HEK293 (cell line): ENCODE measurements around the gene RNF187.

Experiments used
- GFI1B ChIP-seq: fragments of 450-650 bp; formaldehyde crosslinking; IDR thresholded peaks from 2 replicates; pipeline ENCODE4 v1.5.1; 2016; ENCODE audit warnings: missing biosample characterization, missing genetic modification characterization
- KLF10 ChIP-seq: fragments of 450-650 bp; IDR thresholded peaks from 2 replicates; pipeline ENCODE4 v1.5.1; 2018; ENCODE audit warnings: missing biosample characterization, mild to moderate bottlenecking, missing genetic modification characterization
- MZF1 ChIP-seq: fragments of 450-650 bp; formaldehyde crosslinking; IDR thresholded peaks from 2 replicates; pipeline ENCODE4 v1.5.1; 2017; ENCODE audit warnings: missing biosample characterization, missing genetic modification characterization, borderline replicate concordance
- RBAK ChIP-seq: fragments of 450-650 bp; formaldehyde crosslinking; IDR thresholded peaks from 2 replicates; pipeline ENCODE4 v1.5.1; 2016; ENCODE audit warnings: missing biosample characterization, missing genetic modification characterization
- TRIM28 ChIP-seq: IDR thresholded peaks from 2 replicates; pipeline ENCODE4 v1.6.1; 2011; ENCODE audit warnings: low read length, control low read depth, borderline replicate concordance
- YY1 ChIP-seq: fragments of 450-650 bp; formaldehyde crosslinking; IDR thresholded peaks from 2 replicates; pipeline ENCODE4 v1.5.1; 2018; ENCODE audit warnings: missing biosample characterization, missing genetic modification characterization
- ZNF140 ChIP-seq: fragments of 450-650 bp; formaldehyde crosslinking; IDR thresholded peaks from 2 replicates; pipeline ENCODE4 v1.5.1; 2016; ENCODE audit warnings: missing biosample characterization, missing genetic modification characterization
- ZNF157 ChIP-seq: fragments of 450-650 bp; formaldehyde crosslinking; IDR thresholded peaks from 2 replicates; pipeline ENCODE4 v1.5.1; 2016; ENCODE audit warnings: missing biosample characterization, missing genetic modification characterization
- ZNF169 ChIP-seq: fragments of 450-650 bp; formaldehyde crosslinking; IDR thresholded peaks from 2 replicates; pipeline ENCODE4 v1.5.1; 2016; ENCODE audit warnings: missing biosample characterization, missing genetic modification characterization
- ZNF2 ChIP-seq: fragments of 450-650 bp; formaldehyde crosslinking; IDR thresholded peaks from 2 replicates; pipeline ENCODE4 v1.5.1; 2016; ENCODE audit warnings: missing biosample characterization, missing genetic modification characterization
- ZNF221 ChIP-seq: fragments of 450-650 bp; formaldehyde crosslinking; IDR thresholded peaks from 2 replicates; pipeline ENCODE4 v1.5.1; 2017; ENCODE audit warnings: missing biosample characterization, missing genetic modification characterization, borderline replicate concordance
- ZNF266 ChIP-seq: fragments of 450-650 bp; formaldehyde crosslinking; IDR thresholded peaks from 2 replicates; pipeline ENCODE4 v1.5.1; 2016; ENCODE audit warnings: missing biosample characterization, missing genetic modification characterization, low read depth
- ZNF354C ChIP-seq: fragments of 450-650 bp; formaldehyde crosslinking; IDR thresholded peaks from 2 replicates; pipeline ENCODE4 v1.5.1; 2016; ENCODE audit warnings: missing biosample characterization, missing genetic modification characterization, low read depth, borderline replicate concordance
- ZNF548 ChIP-seq: fragments of 450-650 bp; formaldehyde crosslinking; IDR thresholded peaks from 2 replicates; pipeline ENCODE4 v1.5.1; 2016; ENCODE audit warnings: missing biosample characterization, missing genetic modification characterization
- ZNF549 ChIP-seq: fragments of 450-650 bp; IDR thresholded peaks from 2 replicates; pipeline ENCODE4 v1.5.1; 2018; ENCODE audit warnings: missing biosample characterization, missing genetic modification characterization, mild to moderate bottlenecking, inconsistent platforms, moderate library complexity
- ZNF596 ChIP-seq: fragments of 450-650 bp; IDR thresholded peaks from 2 replicates; pipeline ENCODE4 v1.5.0; 2018; ENCODE audit warnings: missing biosample characterization, mild to moderate bottlenecking, missing genetic modification characterization, moderate library complexity
- ZNF626 ChIP-seq: fragments of 450-650 bp; sonication (Bioruptor Pico); formaldehyde crosslinking; IDR thresholded peaks from 2 replicates; pipeline ENCODE4 v1.5.1; 2018; ENCODE audit warnings: missing biosample characterization, missing genetic modification characterization, inconsistent platforms
- ZNF629 ChIP-seq: fragments of 450-650 bp; formaldehyde crosslinking; IDR thresholded peaks from 2 replicates; pipeline ENCODE4 v1.5.1; 2017; ENCODE audit warnings: missing biosample characterization, missing genetic modification characterization
- ZNF776 ChIP-seq: fragments of 450-650 bp; formaldehyde crosslinking; IDR thresholded peaks from 2 replicates; pipeline ENCODE4 v1.5.0; 2017; ENCODE audit warnings: missing biosample characterization, missing genetic modification characterization, borderline replicate concordance
- ZSCAN16 ChIP-seq: fragments of 450-650 bp; formaldehyde crosslinking; IDR thresholded peaks from 2 replicates; pipeline ENCODE4 v1.5.1; 2016; ENCODE audit warnings: missing biosample characterization, missing genetic modification characterization
- TF ChIP-seq, protein P1 (sequence below): fragments of 450-650 bp; formaldehyde crosslinking; IDR thresholded peaks from 2 replicates; pipeline ENCODE4 v1.5.1; 2016; ENCODE audit warnings: missing biosample characterization, missing genetic modification characterization
- TF ChIP-seq, protein P2 (sequence below): IDR thresholded peaks from 2 replicates; pipeline ENCODE4 v1.6.1; 2011; ENCODE audit warnings: mild to moderate bottlenecking, low read depth, low read length, borderline replicate concordance
- TF ChIP-seq, protein P3 (sequence below): sonication (generic); formaldehyde crosslinking; IDR thresholded peaks from 2 replicates; pipeline ENCODE4 v1.8.1; 2022; ENCODE audit warnings: mild to moderate bottlenecking, moderate library complexity, missing genetic modification reagents
- TF ChIP-seq, protein P4 (sequence below): fragments of 450-650 bp; formaldehyde crosslinking; IDR thresholded peaks from 2 replicates; pipeline ENCODE4 v1.5.1; 2016; ENCODE audit warnings: missing biosample characterization, missing genetic modification characterization
- TF ChIP-seq, protein P5 (sequence below): fragments of 450-650 bp; formaldehyde crosslinking; IDR thresholded peaks from 2 replicates; pipeline ENCODE4; 2016; ENCODE audit warnings: missing biosample characterization, missing genetic modification characterization
- TF ChIP-seq, protein P6 (sequence below): fragments of 450-650 bp; formaldehyde crosslinking; IDR thresholded peaks from 2 replicates; pipeline ENCODE4 v1.5.1; 2016; ENCODE audit warnings: missing biosample characterization, missing genetic modification characterization
- TF ChIP-seq, protein P7 (sequence below): fragments of 450-650 bp; formaldehyde crosslinking; IDR thresholded peaks from 2 replicates; pipeline ENCODE4 v1.5.1; 2016; ENCODE audit warnings: missing biosample characterization, missing genetic modification characterization

Gene RNF187

DNA sequence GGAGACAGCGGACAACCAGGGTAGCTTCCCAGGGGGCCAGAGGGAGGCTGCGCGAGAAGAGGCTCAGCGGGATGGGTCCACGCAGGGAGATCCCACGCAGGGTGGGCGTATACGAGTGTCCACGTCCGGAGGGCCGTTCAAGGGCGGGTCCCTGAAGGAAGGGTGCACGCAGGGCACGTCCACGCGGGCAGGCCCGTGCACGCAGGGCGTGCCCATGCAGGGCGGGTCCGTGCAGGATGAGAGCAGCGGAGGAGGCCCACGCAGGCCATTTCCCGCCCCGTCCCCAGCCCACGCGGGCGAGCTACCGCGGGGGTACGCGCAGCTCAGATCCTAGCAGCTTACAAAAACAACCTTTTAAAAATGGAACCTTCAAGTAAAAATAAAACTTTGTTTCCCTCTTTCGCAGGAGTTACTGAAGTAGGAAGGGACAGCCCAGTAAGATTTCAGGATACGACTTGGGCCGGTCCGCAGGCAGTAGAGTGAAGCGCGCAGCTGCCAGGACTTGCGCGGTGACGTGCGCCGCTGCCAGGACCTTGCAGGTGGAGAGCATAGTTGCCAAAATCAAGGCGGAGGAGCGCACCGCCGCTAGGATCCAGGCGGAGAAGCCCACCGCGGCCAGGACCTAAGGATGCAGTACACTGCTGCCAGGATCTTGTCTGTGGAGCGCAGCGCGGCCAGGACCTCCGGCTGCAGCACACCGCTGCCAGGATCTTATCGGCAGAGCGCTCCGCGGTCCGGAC, 416 bp upstream of the RNF187 start (continued):
- TF ChIP-seq, protein P1, sequence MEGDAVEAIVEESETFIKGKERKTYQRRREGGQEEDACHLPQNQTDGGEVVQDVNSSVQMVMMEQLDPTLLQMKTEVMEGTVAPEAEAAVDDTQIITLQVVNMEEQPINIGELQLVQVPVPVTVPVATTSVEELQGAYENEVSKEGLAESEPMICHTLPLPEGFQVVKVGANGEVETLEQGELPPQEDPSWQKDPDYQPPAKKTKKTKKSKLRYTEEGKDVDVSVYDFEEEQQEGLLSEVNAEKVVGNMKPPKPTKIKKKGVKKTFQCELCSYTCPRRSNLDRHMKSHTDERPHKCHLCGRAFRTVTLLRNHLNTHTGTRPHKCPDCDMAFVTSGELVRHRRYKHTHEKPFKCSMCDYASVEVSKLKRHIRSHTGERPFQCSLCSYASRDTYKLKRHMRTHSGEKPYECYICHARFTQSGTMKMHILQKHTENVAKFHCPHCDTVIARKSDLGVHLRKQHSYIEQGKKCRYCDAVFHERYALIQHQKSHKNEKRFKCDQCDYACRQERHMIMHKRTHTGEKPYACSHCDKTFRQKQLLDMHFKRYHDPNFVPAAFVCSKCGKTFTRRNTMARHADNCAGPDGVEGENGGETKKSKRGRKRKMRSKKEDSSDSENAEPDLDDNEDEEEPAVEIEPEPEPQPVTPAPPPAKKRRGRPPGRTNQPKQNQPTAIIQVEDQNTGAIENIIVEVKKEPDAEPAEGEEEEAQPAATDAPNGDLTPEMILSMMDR (tag by site-specific recombination), result peak; percentile 46
- TF ChIP-seq MZF1 (tag by site-specific recombination) (0 out of 2 replicates have a peak, but pooled peaks have one; percentile 43), ZNF596 (tag by site-specific recombination) (peak; percentile 53), ZNF140 (tag by site-specific recombination) (no peak), ZNF549 (no peak), ZNF2 (tag by site-specific recombination) (peak; percentile 99), ZNF266 (no peak), TRIM28 (peak; percentile 97; the same call in 1 of the 2 replicates), ZNF776 (tag by site-specific recombination) (no peak), ZNF169 (tag by site-specific recombination) (no peak), ZNF157 (tag by site-specific recombination) (no peak; the same call in 1 of the 2 replicates), YY1 (peak; percentile 8), ZNF354C (tag by site-specific recombination) (no peak), GFI1B (tag by site-specific recombination) (no peak; the same call in 1 of the 2 replicates), ZNF629 (tag by site-specific recombination) (peak; percentile 91), ZNF548 (tag by site-specific recombination) (peak; percentile 9; the same call in 1 of the 2 replicates), ZSCAN16 (tag by site-specific recombination) (peak; percentile 39; the same call in 1 of the 2 replicates), ZNF626 (tag by site-specific recombination) (no peak; the same call in 1 of the 2 replicates), KLF10 (tag by site-specific recombination) (peak; percentile 64), RBAK (peak; percentile 24; the same call in 1 of the 2 replicates), ZNF221 (tag by site-specific recombination) (0 out of 2 replicates have a peak, but pooled peaks have one; percentile 17)
- TF ChIP-seq, protein P2, sequence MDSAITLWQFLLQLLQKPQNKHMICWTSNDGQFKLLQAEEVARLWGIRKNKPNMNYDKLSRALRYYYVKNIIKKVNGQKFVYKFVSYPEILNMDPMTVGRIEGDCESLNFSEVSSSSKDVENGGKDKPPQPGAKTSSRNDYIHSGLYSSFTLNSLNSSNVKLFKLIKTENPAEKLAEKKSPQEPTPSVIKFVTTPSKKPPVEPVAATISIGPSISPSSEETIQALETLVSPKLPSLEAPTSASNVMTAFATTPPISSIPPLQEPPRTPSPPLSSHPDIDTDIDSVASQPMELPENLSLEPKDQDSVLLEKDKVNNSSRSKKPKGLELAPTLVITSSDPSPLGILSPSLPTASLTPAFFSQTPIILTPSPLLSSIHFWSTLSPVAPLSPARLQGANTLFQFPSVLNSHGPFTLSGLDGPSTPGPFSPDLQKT, result no peak
- TF ChIP-seq, protein P3, sequence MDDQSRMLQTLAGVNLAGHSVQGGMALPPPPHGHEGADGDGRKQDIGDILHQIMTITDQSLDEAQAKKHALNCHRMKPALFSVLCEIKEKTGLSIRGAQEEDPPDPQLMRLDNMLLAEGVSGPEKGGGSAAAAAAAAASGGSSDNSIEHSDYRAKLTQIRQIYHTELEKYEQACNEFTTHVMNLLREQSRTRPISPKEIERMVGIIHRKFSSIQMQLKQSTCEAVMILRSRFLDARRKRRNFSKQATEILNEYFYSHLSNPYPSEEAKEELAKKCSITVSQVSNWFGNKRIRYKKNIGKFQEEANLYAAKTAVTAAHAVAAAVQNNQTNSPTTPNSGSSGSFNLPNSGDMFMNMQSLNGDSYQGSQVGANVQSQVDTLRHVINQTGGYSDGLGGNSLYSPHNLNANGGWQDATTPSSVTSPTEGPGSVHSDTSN (CRISPR knock-in tag), result peak; percentile 92
- TF ChIP-seq, protein P4, sequence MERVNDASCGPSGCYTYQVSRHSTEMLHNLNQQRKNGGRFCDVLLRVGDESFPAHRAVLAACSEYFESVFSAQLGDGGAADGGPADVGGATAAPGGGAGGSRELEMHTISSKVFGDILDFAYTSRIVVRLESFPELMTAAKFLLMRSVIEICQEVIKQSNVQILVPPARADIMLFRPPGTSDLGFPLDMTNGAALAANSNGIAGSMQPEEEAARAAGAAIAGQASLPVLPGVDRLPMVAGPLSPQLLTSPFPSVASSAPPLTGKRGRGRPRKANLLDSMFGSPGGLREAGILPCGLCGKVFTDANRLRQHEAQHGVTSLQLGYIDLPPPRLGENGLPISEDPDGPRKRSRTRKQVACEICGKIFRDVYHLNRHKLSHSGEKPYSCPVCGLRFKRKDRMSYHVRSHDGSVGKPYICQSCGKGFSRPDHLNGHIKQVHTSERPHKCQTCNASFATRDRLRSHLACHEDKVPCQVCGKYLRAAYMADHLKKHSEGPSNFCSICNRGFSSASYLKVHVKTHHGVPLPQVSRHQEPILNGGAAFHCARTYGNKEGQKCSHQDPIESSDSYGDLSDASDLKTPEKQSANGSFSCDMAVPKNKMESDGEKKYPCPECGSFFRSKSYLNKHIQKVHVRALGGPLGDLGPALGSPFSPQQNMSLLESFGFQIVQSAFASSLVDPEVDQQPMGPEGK (tag by site-specific recombination), result peak; percentile 80
- TF ChIP-seq, protein P5, sequence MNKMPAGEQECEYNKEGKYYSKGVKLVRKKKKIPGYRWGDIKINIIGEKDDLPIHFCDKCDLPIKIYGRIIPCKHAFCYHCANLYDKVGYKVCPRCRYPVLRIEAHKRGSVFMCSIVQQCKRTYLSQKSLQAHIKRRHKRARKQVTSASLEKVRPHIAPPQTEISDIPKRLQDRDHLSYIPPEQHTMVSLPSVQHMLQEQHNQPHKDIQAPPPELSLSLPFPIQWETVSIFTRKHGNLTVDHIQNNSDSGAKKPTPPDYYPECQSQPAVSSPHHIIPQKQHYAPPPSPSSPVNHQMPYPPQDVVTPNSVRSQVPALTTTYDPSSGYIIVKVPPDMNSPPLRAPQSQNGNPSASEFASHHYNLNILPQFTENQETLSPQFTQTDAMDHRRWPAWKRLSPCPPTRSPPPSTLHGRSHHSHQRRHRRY, result no peak; the same call in 1 of the 2 replicates
- TF ChIP-seq, protein P6, sequence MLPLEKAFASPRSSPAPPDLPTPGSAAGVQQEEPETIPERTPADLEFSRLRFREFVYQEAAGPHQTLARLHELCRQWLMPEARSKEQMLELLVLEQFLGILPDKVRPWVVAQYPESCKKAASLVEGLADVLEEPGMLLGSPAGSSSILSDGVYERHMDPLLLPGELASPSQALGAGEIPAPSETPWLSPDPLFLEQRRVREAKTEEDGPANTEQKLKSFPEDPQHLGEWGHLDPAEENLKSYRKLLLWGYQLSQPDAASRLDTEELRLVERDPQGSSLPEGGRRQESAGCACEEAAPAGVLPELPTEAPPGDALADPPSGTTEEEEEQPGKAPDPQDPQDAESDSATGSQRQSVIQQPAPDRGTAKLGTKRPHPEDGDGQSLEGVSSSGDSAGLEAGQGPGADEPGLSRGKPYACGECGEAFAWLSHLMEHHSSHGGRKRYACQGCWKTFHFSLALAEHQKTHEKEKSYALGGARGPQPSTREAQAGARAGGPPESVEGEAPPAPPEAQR (tag by site-specific recombination), result no peak
- TF ChIP-seq, protein P7, sequence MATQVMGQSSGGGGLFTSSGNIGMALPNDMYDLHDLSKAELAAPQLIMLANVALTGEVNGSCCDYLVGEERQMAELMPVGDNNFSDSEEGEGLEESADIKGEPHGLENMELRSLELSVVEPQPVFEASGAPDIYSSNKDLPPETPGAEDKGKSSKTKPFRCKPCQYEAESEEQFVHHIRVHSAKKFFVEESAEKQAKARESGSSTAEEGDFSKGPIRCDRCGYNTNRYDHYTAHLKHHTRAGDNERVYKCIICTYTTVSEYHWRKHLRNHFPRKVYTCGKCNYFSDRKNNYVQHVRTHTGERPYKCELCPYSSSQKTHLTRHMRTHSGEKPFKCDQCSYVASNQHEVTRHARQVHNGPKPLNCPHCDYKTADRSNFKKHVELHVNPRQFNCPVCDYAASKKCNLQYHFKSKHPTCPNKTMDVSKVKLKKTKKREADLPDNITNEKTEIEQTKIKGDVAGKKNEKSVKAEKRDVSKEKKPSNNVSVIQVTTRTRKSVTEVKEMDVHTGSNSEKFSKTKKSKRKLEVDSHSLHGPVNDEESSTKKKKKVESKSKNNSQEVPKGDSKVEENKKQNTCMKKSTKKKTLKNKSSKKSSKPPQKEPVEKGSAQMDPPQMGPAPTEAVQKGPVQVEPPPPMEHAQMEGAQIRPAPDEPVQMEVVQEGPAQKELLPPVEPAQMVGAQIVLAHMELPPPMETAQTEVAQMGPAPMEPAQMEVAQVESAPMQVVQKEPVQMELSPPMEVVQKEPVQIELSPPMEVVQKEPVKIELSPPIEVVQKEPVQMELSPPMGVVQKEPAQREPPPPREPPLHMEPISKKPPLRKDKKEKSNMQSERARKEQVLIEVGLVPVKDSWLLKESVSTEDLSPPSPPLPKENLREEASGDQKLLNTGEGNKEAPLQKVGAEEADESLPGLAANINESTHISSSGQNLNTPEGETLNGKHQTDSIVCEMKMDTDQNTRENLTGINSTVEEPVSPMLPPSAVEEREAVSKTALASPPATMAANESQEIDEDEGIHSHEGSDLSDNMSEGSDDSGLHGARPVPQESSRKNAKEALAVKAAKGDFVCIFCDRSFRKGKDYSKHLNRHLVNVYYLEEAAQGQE, result peak; percentile 62
